GM12878 (cell line): ENCODE data around the gene AMTN.

ENCODE experiments used
- ZNF217 ChIP-seq: fragments of 450-650 bp; IDR thresholded peaks from 2 replicates; pipeline ENCODE4 v1.6.1; 2017; ENCODE audit warnings: antibody characterized with exemption, mild to moderate bottlenecking
- TF ChIP-seq, protein P1 (sequence below): IDR thresholded peaks from 2 replicates; pipeline ENCODE4 v1.6.1; 2012; ENCODE audit warnings: low read depth, low read length, improper control_type of control experiment

DNA sequence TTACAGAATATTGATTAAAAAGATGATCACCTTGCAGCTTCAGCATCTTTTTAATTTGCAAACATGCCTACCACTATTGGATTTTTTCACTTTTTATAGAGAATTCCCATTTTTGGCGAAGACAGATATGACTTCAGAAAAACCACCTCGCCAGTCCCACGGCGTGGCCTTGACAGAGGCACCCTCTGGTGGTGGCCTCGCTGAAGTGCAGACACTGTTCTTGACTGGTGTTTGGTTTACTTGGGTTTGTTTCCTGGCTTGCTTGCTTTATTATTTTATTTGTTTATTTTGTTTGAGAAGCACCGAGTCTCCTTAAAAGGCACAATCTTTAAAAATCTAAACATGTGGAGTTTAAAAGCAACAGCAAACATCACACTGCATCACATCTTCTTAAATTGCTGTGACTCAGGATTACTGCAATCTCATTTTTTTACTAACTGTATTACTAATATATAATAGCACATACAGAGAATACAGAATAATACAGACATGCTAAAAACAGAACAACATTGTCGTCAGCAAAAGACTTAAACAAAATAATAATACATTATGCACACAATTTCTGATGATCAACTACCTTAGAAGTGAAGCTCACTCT lies 13.1 kb upstream of the AMTN start:
- TF ChIP-seq ZNF217: no peak
- TF ChIP-seq, protein P1, sequence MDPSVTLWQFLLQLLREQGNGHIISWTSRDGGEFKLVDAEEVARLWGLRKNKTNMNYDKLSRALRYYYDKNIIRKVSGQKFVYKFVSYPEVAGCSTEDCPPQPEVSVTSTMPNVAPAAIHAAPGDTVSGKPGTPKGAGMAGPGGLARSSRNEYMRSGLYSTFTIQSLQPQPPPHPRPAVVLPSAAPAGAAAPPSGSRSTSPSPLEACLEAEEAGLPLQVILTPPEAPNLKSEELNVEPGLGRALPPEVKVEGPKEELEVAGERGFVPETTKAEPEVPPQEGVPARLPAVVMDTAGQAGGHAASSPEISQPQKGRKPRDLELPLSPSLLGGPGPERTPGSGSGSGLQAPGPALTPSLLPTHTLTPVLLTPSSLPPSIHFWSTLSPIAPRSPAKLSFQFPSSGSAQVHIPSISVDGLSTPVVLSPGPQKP: no peak
